Erythroblast (primary cell): ENCODE data around the gene LCK.

Experiments
- GATA1 ChIP-seq: IDR thresholded peaks from 2 replicates; pipeline ENCODE4 v1.6.1; 2011; ENCODE audit warnings: low read depth, mild to moderate bottlenecking, control low read depth, low read length, moderate library complexity
- POLR2A ChIP-seq: IDR thresholded peaks from 2 replicates; pipeline ENCODE4 v1.6.1; 2011; ENCODE audit warnings: mild to moderate bottlenecking, low read length

- no peak for TF ChIP-seq POLR2A
- no peak for TF ChIP-seq GATA1
Measured at GRCh38 chr1:32224285-32224684, 26.8 kb upstream of the LCK start.
